ENCODE data around the gene ARHGDIA. TPM values are rescaled to one million over a fixed set of nuclear protein-coding genes. Genes with fewer than 3 reads are reported as not detected.

The ARHGDIA gene
- total RNA-seq, 1 experiment from 2014 or later: 201 TPM

DNA sequence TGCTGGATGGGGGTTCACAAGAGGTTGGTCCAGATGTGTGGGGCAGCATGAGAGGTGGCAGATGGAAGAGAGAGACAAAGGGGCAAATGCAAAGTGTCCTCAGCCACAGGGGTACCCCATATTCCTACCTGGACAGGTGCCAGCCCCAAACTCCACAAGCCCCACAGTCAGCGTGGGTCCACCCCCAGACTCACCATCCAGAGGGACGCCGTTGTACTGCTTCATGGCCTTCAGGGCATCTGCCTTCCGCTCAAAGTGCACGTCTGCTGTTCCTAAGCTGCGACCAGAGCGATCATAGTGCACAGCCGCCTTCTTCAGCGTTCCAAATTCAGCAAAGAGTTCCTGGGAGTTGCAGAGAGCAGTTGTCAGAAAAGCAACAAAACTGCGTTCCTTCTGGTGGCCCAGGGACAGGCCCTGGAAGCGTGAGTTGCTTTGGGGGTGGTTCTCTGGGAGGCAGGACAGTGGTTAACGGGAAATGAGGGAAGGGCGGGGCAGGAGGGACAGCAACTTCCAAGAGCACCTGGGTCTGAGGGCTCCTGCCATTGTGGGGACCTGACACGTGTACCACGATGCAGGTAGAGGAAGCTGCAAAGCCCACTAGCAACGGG, 18.0 kb upstream of the ARHGDIA start:
- no TSS peak for BruUV-seq (replicated peaks)
- Histone ChIP-seq H3K4me1 (ENCODE audit: insufficient read depth, low read length) (peaks cover 45% of the 10 kb centered on the region), H2AFZ (ENCODE audit: low read length) (no peak overlapping the region), H3K9ac (ENCODE audit: low read length) (peak overlapping the region; percentile 98; the same call in 1 of the 2 replicates), H4K20me1 (ENCODE audit: low read length) (peaks cover 34% of the 10 kb centered on the region), H3K79me2 (ENCODE audit: low read length) (peaks cover 83% of the 10 kb centered on the region), H3K4me2 (ENCODE audit: low read length) (peak overlapping the region; percentile 100; the same call in 1 of the 2 replicates), H3F3A (ENCODE audit: low read length, unreplicated experiment) (peaks cover 12% of the 10 kb centered on the region), H3K4me3 (ENCODE audit: low read length) (peak overlapping the region; percentile 99), H3K9me2 (replicated peaks; ENCODE audit: low read length) (no peaks in the 10 kb centered on the region), H3K9me3 (ENCODE audit: low read length) (no peaks in the 10 kb centered on the region), H3K27me3 (ENCODE audit: low read length) (no peaks in the 10 kb centered on the region), H3K27ac (ENCODE audit: low read length) (no peak overlapping the region; the same call in 1 of the 2 replicates), H3K36me3 (ENCODE audit: low read depth, low read length) (peaks cover 55% of the 10 kb centered on the region)
- ChIA-PET CTCF (no interaction called here), POLR2A (ENCODE audit: unreplicated experiment) (no interaction called here)
- no peak for DNase-seq
- TF ChIP-seq EZH2phosphoT487 (IDR thresholded peaks at IDR 0.05; ENCODE audit: borderline replicate concordance, low read length) (no peak), EZH2 (IDR thresholded peaks at IDR 0.05; ENCODE audit: low read length, unreplicated experiment) (no peak), CTCF (conservative IDR thresholded peaks at IDR 0.05; ENCODE audit: low read depth, low read length) (no peak)
- intact Hi-C loops (cut with micrococcal nuclease): no loop called here
- ATAC-seq: no peak

- H3K9me3 ChIP-seq (ENCODE audit: low read length): no peaks in the 10 kb centered on the region
- H3K4me3 ChIP-seq (ENCODE audit: low read length): no peak overlapping the region
- H4K20me1 ChIP-seq (ENCODE audit: low read length): peaks cover 34% of the 10 kb centered on the region
- CTCF ChIA-PET: no interaction called here
- no peak for TF ChIP-seq EZH2phosphoT487 (IDR thresholded peaks at IDR 0.05; ENCODE audit: borderline replicate concordance, low read length)
- TF ChIP-seq EZH2 (IDR thresholded peaks at IDR 0.05; ENCODE audit: low read length, unreplicated experiment): no peak
- no peak for TF ChIP-seq CTCF (conservative IDR thresholded peaks at IDR 0.05; ENCODE audit: low read depth, low read length)
- no peaks in the 10 kb centered on the region for H3K9me2 ChIP-seq (replicated peaks; ENCODE audit: low read length)
- peaks cover 60% of the 10 kb centered on the region for H3K36me3 ChIP-seq (ENCODE audit: low read depth, low read length)
- H3K79me2 ChIP-seq (ENCODE audit: low read length): peaks cover 81% of the 10 kb centered on the region
- H3K9ac ChIP-seq (ENCODE audit: low read length): no peak overlapping the region
- H3K4me1 ChIP-seq (ENCODE audit: insufficient read depth, low read length): peaks cover 45% of the 10 kb centered on the region
- ATAC-seq (no peak), DNase-seq (no peak)
- no TSS peak for BruUV-seq (replicated peaks)
- H3K27me3 ChIP-seq (ENCODE audit: low read length): no peaks in the 10 kb centered on the region
- POLR2A ChIA-PET (ENCODE audit: unreplicated experiment): no interaction called here
- H3F3A ChIP-seq (ENCODE audit: low read length, unreplicated experiment): peaks cover 12% of the 10 kb centered on the region
- H3K27ac ChIP-seq (ENCODE audit: low read length): no peak overlapping the region
- intact Hi-C loops (cut with micrococcal nuclease): no loop called here
- no peak overlapping the region for H3K4me2 ChIP-seq (ENCODE audit: low read length)
- H2AFZ ChIP-seq (ENCODE audit: low read length): no peak overlapping the region
Measured at GRCh38 chr17:81888105-81888987, 17.2 kb upstream of the ARHGDIA start.

Data from PC-3 (cell line).